HG02571 (cell line): ENCODE measurements around the gene AKAP13.

Source experiments
- ATAC-seq: cut with Tn5 transposase; IDR thresholded peaks from one replicate; pipeline ENCODE4 v1.9.1; 2021; ENCODE audit warnings: mild to moderate bottlenecking, moderate library complexity; ENCODE audit not compliant: unreplicated experiment

AKAP13 gene

GRCh38 chr15:85607141-85607806 is 226.9 kb downstream of the AKAP13 start:
- ATAC-seq, result no peak

- ATAC-seq, result no peak
Observed at GRCh38 chr15:85607842-85608241, 227.4 kb downstream of the AKAP13 start.

DNA sequence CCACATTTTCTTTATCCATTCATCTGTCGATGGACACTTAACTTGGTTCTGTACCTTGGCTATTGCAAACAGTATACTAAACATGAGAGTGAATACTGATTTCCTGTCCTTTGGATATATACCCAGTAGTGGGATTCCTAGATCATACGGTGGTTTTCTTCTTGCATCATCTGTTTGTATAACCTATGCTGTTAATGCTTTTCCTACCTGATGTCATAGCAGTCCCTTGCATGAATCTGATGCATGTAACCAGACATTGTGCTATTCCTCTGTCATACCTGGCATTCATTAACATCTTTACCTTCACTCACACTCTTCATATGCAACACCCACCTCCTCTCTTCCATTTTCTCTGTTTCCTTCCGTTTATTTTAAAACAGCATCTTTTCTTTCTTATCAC is 229.1 kb downstream of the AKAP13 start:
- no peak for ATAC-seq

DNA sequence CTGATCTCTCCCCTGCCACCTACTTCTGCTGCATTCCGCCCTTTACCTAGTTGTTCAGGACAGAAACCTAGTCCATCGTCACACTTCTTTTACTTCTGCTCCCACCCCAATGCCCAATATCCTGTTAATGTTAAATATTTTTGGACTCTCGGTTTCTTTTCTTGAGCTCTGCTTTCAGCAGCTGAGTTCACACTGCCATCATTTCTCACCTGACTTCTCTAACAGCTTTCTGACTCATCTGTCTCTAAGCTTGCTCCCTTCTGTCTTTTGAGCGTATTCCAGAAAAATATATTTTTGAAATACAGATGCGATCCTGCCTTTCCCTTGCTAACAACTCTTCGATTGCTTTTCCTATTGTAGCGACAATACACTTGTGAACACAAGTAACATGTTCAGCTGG is 231.0 kb downstream of the AKAP13 start:
- no peak for ATAC-seq

GRCh38 chr15:85614059-85614458 is 233.7 kb downstream of the AKAP13 start:
- no peak for ATAC-seq

DNA sequence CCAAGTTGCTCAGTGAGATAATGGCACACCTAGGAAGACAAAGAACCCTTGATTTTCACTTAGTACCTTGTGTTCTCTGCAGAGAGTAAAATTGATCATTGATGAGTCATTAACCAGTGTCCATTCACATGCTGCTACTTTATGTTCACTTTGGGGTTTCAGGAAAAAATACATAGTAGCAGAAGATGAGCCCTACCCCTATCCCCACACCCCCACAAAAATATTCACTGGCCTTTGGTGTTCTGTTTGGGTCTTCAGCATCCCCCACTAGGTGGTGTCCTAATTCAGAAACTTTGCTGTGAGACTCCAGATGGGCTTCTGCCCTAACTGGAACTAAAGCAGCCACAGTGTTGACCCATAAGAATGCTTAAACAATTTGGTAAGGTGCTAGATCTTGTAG is 235.5 kb downstream of the AKAP13 start:
- no peak for ATAC-seq

DNA sequence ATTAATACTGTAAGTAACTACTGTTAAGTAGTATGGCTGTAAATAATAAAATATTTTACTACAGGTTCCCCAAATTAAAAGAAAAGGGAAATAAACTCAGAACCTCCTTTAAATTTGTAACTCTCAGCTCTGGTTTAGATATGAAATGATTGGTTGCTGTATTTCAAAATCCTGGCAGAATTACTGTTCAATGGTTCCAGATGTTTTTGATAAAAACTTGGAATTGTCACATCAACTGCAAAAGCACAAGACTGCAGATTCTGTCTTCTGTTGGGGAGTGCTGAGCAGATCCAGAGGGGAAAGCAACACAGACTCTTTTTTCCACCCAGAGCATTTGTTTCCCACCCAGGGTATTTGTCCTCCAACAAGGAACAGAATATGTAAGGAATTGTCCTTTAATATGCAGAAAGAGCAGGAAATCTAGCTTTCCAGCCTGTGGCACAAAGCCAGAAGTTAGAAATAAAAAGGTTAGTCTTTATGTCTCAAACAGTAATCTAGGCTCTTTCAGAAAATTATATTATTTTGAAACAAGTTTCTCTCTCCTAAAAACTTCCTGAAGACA is 236.2 kb downstream of the AKAP13 start:
- ATAC-seq, result no peak

DNA sequence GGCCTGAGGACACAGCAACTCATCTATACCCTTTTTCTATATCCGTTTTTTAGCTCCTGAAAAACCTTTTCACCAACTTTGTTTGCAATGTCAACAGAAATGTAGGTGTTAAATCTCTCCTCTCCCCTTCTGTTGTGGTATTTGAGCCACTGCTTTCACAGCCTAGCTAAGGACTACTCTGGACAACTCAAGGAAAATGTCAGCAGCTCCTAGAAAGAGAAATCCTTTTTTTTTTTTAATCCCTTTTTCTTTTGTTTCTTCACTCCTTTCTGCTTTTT is 237.8 kb downstream of the AKAP13 start:
- no peak for ATAC-seq

- no peak for ATAC-seq
Observed at GRCh38 chr15:85618956-85619491, 238.6 kb downstream of the AKAP13 start.

- ATAC-seq, result no peak
Observed at GRCh38 chr15:85619992-85620689, 239.7 kb downstream of the AKAP13 start.

DNA sequence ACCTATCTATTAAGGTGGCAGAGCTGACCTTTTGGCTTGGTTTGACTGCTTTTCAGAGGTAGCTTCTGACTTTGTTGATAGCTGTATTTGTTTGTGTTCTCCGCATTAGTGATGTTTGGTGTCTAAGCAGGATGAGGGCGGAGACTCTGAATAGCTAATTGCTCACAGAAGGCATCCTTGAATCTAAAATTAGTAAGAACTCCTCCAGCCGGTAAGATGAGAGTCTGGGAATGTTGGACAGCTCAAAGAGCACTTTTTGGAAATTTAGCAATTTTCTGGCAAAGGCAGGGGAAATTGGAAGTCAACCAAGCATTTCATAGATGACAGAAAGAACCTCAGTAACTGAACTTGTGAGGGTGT is 240.3 kb downstream of the AKAP13 start:
- no peak for ATAC-seq

DNA sequence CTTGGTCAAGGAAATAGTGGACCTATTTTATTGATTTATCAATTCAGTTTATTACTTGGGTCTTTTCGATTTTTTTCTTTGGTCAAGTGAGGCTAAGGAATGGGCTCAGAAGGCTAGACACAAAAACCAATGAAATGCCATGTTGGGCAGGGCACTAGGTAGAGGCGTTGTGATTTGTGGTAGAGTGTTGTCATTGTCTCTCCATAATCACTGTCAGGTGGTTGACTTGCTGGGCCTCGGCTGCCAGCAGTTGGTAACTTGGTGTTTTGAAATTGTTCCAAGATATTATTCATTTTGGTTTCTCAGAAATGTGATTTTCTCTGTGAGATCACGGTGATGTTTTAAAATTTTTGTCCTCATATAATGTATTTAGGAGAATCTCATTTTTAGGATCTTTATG is 240.7 kb downstream of the AKAP13 start:
- ATAC-seq, result no peak

GRCh38 chr15:85622221-85622831 is 241.9 kb downstream of the AKAP13 start:
- ATAC-seq, result no peak

DNA sequence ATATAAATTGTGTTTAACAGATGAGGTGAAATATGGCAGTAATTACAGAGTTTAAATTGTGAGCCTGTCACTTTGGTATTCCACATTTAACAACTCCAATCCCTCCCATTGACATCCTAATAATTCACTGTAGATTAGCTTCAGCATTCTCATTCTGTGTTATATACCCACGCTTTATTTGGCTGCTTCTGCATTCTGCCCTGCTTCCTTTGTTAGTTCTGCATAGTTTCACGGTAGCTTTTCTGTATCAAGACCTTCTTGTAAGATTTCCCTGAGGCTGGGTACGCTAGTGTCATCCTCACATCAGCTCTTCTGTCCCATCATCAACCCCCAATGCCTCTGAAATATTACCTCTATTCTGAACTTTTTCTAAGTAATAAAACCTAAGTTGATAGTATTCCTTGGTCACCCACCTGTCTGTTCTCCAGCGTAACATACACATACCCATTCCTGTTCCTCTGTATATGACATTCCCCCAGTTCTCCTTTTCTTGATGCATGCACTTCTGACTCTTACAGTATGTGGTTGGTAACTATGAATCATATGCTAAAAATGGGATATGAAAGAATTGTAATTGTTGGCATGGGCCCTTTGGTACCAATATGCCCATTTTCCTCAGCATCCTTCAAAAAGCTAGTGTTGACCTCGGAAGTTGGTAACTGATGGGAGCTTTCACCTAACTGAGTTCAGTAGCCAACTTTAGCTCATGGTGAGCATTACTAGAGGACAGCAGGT is 243.1 kb downstream of the AKAP13 start:
- ATAC-seq, result no peak

DNA sequence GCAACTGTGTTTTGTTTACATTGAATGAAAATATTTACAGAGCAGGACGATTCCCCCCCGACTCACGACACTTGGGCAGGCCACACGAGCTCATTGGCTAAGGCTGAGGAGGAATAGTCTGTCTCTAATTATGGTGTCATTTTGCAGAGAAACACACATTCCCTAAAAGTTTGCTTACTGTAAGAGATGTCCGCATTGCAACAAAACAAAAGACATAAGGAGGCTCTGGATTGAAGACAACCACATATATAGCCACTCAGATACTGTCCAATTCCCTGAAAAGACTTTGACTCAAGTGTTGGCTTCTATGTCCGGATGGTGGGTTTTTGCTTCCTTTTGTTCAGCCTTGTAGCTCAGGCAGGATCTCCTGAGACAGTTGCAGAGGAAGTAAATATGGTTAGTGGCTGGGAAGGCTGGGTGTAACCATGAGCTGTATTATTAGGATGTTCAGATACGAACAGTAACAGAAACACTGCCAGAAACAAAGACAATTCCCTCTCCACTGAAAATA is 243.9 kb downstream of the AKAP13 start:
- no peak for ATAC-seq

- ATAC-seq, result no peak
Observed at GRCh38 chr15:85625166-85625830, 244.9 kb downstream of the AKAP13 start.

- ATAC-seq, result no peak
Observed at GRCh38 chr15:85625856-85626255, 245.5 kb downstream of the AKAP13 start.

DNA sequence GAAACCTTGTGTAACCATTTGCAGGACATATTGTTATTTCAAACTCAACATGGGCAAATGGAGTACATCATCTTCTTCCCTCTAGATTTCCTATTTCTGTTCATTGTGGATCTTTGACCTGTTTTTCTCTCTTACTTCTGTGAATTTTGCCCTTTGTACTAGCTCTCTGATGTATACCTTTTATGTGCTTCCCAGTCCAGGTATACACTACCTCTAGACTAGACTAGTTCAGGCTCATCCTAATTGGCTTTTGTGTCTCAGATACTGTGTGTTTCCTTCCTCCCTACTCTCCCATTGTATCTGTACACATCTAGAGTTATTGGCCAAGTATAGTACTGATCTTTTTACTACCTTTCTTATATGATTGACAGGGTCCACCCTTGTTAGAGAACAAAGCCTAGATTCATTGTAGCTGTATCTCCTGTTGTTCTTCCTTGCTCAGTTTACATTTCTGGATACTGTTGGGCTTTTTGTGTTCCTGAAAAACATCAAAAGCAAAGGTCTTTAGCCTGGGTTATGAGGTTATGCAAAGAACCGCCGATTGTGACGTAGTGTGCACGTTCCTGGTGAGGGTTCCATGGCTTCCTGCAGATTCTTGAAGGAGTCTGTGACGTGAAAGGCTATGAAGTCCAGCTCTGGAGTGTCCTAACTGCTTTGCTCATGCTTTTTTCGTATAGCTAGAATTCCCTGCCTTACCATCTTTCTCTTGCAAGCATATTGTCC is 247.0 kb downstream of the AKAP13 start:
- ATAC-seq, result no peak

- ATAC-seq, result no peak
Observed at GRCh38 chr15:85630311-85630710, 249.9 kb downstream of the AKAP13 start.

DNA sequence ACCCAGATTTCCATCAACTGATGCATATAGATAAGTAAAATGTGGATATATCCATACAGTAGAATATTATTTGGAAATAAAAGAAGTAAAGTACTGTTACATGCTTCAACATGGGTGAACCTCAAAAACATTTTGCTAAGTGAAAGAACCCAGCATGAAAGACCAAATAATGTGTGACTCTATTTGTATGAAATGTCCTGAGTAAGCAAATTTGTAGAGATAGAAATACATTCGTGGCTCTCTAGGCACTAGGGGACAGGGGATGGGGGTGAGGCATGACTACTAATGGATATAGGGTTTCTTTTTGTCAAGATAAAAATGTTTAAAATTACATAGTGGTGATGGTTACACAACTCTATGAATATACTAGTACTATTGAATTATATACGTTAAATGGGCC is 250.6 kb downstream of the AKAP13 start:
- ATAC-seq, result no peak
